HG03066 (cell line): ENCODE measurements around the gene GPR55.
"Not testable (repeated sequence)": the region's sequence is repeated elsewhere in the genome, so short reads cannot be mapped to it uniquely, and the experiment has no call there.

Experiments used
- ATAC-seq: cut with Tn5 transposase; IDR thresholded peaks from one replicate; pipeline ENCODE4 v1.9.1; 2021; ENCODE audit warnings: low read depth; ENCODE audit not compliant: unreplicated experiment

GPR55 gene

DNA sequence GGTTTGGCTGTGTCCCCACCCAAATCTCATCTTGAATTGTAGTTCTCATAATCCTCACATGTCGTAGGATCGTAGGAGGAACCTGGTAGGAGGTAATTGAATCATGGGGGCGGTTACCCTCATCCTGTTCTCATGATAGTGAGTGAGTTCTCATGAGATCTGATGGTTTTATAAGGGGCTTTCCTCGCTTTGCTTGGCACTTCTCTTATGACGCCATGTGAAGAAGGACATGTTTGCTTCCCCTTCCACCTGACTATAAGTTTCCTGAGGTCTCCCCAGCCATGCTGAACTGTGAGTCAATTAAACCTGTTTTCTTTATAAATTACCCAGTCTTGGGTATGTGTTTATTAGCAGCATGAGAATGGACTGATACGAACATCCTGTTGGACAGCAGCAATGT lies 11.2 kb upstream of the GPR55 start:
- ATAC-seq, result not testable (repeated sequence)

DNA sequence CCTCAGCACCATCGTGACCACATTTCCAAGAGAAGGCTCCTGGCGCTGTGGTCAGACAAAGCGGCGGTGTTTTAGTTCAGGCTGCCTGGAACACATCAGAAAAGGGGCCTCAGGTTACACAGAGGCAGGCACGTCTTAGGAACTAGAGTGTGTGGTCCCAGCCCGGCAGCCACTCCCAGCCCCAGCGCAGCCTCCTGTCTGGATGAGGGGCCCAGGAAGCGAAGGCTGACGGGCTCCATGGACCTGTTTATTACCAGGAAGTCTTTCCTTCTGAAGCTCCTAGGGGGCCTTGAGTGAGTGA lies 10.0 kb upstream of the GPR55 start:
- ATAC-seq, result no peak

DNA sequence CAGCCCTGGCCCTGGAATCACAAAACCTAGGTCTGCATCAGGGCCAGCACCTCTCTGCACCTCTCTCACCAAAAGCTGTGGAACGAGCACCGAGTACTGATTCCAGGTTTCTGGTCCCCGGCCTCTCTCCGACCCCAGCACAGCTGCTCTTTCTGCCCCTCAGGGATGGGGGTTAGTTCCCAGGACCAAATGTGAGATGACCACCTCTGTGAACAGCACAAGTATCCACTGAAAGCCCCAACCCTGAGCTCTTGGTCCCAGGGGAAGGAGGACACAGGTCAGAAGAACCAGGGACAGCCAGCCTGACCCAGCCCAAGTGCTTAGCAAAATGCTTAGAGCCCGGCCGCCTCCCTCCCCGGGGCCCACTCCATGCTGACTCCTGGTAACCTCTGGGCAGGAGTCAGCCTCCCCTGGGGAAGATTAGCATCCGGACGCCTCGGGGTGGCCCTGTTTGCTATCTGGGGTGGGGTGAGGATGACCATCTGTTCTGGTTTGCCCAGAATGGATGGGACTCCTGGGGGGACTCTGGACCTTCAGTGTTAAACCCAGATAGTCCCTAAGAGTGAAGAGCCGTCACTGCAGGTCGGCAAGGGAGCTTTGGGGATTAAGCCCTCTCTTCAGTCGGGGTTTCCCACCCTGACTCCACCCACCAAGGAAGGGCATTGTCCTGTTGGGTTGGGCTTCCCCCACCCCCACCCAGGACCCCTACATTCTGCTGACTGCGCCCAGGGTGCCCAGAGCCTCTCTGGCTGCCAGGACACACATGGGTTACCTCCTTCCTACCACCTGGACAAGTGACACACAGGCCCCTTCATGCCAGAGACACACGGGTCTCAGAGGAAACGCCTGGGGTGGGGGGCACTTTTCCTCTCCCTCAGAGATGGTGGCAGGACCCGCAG lies 9.4 kb upstream of the GPR55 start:
- ATAC-seq, result no peak

DNA sequence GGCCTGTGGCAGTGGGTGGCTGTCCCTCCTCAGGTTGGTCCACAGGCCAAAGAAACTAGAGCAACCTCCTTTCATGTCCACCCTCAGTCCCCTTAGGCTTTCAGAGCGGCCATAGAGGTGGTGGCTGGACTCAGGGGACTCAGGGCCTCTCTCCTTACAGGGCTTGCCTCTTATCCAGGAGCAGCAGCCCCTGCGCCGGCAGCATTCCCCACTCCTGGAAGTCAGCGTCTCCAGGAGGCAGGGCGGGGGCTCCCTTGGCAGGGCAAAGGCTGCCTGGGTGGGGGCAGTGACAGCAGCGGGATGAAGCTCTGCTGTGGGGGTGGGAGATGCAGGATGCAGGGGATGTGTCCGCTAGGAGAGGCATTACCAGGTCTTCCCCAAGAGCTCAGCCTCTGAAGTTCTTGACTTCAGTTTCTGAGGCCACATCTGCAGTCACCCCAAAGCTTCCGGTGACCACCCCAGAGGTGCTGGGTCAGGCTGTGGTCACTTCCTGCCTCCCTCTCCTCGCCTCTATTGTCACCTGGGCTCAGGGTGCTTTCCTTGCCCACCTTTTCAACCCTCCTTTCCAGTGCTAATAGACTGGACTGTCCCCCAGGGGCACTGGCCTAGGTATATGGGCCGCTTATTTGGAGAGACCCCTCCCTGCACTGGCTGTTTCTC lies 8.6 kb upstream of the GPR55 start:
- no peak for ATAC-seq

DNA sequence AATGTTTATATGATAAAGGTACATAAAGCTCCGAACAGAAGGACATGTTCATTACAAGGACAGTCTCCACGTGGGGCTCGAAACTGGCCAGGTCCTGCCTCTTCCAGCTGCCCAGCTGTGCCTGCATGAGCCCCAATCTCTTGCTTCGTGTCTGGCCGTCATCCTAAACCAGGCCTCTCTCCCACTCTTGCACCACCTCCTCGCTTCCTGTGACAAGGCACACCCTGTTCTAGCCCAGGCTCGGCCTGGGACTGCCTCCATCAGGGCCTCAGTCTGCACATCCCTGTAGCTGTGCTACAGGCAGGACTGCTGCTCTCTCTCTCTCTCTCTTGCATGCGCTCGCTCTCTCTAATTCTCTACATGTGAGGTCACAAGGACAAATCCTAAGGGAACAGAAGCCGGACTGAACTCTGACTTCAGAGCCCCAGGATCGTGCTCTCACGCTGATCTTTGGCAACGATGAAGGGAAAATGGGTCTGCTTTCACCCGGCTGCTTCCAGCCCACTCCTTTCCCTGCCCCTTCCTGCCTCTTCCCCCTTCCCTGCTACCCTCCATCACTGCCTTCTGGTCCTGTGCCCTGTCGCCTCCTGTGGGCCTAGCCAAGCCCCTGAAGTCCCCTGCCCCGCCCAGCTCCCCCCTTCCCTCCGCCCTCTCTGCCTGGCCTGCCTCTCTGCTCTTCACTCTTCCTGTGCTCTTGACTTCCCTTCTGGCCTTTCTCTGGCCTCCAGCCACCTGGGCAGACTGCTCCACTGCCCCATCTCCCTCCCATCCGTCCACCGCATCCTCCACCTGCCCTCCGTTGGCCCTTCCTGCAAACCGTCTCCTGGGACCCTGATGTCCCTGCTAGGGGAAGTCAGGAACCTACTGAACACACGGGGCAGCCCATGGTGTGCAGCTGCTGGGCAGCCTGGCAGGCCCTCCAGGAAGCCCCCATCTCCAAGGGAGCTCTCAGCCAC lies 7.8 kb upstream of the GPR55 start:
- ATAC-seq, result no peak

DNA sequence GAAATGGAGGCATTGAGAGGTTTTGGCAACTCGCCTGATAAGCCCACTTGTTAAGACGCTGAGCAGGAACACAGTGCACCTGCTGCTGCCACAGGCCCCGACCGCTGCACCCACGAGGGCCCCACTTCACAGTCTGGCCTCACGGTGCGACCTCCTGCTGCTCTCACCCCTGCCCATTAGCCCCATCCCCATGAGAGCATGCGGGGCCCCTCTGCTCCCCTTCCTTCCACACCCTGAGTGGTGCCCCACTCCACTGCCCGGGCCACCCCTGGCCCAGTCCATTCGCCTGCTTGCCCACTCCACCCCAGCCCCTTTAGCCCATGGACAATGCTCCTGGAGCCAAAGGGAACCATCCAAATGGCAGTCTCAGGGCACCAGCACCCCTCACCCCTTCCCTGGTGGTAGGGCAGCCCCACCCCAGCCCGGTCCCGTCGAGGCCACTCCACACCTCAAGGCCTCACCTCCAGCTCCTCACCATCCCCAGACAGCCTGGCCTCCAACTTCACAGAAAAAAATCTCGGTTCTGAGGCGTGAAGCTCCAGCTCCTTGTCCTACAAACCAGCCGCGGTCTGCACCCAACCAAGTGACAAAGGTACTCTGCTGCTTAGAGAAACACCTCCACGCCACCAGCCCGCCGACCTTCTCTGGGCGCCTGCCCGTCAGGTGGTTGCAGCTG lies 6.7 kb upstream of the GPR55 start:
- ATAC-seq, result no peak

DNA sequence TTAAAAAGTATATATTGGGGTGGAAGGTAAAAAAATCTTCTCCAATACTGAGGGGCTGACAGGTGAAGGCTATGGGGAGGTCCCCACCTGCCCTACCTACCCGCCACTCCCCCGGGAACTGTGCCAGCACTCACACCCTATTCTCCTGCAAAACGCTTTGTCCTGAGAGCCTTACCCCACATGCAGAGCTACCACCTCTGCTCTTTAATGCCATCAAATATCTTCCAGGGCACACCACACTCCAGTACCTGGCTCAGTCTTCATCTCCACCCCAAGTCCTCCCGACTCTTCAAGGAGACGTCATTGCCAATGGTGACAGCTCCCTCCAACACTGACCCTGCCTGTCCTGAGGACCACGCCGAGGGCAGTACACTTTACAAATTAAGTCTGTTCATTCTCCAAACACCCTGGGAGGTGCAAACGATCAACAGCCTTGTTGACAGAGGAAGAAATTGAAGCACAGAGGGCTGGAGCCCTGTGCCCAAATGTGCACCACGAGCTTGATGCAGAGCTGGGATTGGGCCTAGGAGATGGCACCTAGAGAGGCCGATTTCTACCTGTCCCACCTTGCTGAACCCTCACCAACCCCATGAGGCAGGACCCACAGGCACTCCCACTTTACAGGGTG lies 6.0 kb upstream of the GPR55 start:
- no peak for ATAC-seq

DNA sequence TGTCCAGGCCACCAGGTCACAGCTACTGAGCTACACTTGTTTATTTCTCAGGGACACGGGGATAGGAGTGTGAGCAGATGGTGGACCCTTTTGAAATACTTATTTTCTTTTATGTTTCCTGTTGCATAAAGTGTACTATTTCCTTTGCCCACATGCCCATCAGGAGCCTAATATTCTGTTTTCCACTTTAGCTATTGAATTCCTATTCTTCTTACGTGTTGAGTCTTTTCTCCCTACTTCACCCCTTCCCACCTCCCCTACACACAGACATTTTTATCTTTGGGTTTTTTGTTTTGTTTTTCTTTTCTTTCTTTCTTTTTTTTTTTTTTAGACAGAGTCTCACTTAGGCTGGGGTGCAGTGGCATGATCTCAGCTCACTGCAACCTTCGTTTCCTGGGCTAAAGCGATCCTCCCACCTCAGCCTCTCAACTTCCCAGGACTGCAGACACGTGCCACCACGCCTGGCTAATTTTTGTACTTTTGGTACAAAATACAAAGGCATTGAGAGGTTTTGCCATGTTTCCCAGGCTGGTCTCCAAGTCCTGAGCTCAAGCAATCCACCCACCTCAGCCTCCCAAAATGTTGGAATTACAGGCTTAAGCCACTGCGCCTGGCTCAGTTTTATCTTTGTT lies 5.2 kb upstream of the GPR55 start:
- ATAC-seq, result no peak

DNA sequence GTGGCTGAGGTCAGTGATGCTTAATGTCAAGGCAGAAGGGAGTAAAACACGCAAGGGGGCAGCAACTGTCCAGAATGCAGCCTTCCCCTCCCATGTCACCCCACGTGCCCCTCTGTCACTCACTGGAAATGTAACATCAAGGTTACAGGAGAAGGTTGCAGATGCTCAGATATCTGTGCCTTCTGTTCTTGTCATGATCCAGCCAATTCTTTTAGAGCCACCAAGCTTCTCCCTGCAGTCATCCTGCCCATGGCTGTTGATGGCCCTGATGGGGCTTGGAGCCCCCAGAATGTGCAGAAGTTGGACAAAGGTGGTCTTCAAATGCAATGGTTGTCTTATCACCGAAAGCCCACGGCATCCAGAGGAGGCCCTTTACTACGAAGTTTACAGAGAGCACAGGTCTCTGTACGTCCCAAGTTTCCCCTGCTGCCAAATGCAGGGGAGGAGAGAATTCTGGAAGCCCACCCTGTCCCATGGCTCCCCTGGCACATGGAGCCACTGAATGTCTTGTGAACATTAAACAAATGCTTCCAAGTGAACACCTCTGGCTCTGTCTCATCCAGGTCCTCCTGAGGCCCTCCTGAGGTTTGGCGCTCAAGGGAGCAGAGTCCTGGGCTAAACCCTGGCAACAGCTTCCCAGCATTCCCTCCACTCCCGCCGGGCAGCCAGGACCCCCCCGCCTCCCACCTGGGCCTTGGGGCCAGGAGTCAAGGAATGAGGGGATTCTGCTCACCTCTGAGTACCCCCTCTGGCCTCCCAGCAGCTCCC lies 4.5 kb upstream of the GPR55 start:
- no peak for ATAC-seq

DNA sequence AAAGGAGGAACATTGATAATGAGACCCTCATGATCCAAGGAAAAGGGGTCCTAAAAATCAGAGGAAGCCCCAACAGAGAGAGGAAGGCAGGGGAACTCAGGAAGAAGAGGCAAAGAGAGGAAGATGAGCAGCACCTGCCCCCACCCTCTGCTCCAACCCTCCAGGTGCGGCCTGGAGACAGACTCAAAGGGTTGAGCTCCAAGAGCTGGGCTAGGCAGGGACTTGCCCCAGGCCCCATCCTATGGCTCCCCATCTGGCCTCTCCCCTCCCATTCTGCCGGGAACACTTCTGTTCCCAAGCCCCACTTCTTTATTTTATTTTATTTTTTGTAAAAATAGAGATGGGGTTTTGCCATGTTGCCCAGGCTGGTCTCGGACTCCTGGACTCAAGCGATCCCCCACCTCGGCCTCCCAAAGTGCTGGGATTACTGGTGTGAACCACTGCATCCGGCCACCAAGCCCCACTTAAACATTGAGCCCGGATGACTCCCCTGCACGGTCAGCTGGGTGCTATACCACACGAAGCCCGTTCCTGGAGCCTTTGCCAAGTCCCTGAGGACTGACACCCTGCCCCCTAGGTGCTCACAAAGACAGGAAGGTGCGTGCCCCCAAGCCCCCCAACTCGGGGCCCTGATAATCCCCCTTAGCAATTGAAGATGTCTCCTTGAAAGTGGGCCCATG lies 3.8 kb upstream of the GPR55 start:
- no peak for ATAC-seq

DNA sequence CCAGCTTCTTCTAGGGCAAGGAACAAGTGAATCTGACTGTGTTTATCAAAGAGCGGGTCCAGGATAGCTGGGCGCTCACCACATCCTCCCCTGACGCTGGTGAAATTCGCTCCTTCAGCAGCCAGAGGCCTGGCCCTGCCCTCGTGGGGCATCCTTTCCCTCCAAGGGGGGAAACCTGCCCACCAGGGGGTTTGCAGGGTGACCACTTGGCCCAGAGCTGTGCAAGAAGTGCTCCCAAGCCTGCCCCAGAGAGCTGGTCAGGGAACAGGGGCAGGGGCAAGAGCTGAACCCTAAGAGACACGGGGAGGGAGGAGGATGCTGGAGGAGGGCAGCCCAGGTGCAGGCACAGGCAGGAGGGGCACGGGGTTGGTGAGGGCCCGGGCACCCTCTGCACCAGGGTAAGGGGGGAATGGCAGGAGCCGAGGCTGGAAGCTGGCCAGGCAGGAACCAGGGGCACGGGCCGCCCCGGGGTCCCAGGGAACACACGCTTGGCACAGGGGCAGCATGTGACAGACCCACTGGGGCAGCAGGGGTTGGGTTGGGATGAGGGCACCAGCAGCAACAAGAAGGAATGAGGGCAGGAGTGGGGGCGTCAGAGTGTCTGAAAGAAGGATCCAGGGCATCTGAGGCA lies 2.8 kb upstream of the GPR55 start:
- no peak for ATAC-seq

DNA sequence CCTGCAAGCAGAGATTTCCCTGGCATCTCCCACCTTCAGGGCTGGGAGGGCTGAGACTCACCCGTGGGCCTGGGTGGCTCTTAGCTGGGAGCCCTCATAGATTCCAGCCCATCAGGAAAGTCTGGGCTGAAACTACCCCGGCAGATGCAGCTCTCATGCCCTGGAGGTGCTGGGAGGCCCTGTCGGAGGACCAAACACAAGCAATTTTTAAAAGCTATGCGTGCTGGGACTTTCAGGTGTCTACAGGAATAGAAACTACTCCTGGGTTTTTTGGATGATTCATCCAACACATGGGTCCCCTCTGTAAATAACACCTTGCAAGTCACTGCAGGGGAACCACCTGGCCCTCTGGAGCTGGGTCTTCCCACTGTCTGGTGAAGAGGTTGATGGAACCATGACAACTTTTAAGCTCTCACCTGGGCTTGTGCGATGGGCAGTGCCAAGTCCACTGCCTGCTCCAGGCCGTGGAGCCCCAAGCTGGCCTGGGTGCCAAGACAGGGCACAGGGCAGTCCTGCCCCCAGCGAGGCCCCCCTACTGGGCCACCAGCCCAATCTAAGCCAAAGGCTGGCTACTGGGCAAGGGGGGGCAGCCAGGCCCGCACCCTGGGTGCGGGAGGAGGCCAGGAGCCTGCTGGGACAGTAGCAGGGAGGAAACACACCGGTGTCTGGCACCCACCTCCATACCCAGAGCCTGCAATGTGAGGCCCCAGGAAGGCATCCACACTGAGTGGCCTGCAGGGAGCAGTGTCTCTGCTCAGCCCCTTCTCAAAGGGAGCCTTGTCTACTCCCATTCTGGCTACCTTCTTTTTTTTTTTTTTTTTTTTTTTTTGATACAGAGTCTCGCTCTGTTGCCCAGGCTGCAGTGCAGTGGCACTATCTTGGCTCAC lies 1.1 kb upstream of the GPR55 start:
- ATAC-seq, result peak; percentile 23

DNA sequence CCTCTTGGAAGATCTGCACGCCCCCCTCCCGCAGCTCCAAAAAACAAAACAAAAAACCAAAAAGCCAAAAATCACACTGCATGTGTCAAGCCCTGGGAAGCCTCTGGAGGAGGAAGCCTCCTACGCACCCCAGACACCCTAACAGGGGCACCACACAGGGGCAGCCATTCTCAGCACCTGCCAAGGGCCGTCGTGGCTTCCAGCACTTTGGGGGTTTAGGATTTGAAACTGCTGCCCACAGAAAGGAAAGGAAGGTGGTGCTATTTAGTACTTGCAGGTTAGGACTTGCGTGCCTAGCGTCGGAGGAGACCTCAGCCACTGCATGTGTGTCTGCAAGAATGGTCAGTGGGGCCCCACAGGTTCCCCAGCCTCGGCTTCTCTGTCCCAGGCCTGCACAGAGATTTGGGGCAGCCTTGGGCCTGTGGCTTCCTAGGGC lies 419 bp upstream of the GPR55 start:
- ATAC-seq, result peak; percentile 30

DNA sequence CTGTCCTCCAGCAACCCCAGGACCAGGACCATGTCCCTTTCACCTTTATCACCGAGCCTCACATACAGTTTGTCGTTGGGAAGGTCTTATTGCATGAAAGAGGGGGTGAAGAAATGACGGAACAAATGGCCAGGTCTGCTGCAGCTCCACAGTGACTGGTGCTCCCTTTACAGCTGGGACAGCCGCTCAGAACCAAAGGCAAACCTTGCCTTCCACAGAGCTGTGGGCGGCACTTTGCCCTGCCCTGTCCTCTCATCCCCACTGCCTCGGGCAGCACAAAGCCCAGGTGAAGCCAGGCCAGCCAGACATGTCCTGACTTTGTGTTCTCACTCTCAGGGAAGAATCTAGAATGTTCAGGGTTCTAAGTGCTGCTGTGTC lies 961 bp downstream of the GPR55 start:
- no peak for ATAC-seq

DNA sequence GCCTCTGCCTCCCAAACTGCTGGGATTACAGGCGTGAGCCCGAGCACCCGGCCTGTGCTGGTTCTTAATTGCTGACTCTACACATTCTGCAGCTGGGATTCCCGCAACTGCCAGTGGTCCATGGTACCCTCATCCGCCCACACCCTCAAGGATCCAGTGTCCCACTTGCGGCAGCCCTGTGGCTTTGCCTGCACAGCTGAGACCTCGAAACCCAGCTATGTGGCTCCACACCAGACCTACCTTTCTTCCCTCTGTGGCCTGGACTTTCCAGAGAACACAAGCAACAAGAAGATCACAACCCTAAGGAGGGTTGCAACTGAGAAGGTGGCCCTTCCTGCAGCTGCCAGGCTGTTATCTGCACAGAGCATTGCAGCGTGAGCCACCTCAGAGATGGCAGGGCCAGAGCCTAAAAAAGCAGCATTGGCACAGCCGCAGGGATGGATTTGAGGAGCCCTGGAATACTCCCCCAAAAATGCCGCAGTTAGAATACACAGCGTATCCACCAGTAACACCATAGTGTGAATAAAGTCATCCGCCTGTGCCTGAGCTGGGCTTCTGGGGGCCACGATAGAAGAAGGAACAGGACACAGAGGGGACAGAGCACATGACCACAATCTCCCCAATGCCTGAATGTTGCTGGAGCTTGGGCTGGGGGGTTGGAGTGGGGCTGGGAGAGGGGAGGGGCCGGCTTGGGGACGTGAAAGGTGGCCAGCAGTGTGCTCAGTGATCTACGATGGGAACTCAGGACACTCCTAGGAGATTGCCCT lies 1.9 kb downstream of the GPR55 start:
- ATAC-seq, result no peak
